Keratinocyte (primary cell): ENCODE data around the gene PTPN4. TPM values are rescaled to one million over a fixed set of nuclear protein-coding genes. Genes with fewer than 3 reads are reported as not detected.

Experiments
- DNase-seq: peaks from one replicate; pipeline ENCODE4 v3.0.0-alpha.2; 2011; ENCODE audit warnings: low read depth, missing footprints, low spot score
- FAIRE-seq: peaks from 2 replicates; lab custom pipeline; 2011; peaks lifted over from hg19 to GRCh38; lab: Jason Lieb, UNC
- H2AFZ ChIP-seq: 2 replicates; pipeline ENCODE4 v1.6.0; 2012; ENCODE audit warnings: low read length, control low read depth, inconsistent platforms; ENCODE audit not compliant: control insufficient read depth
- H3K27ac ChIP-seq: 2 replicates; pipeline ENCODE4 v1.5.1; 2011; ENCODE audit warnings: low read length; ENCODE audit not compliant: control insufficient read depth, insufficient read depth
- H3K27me3 ChIP-seq: 3 replicates; pipeline ENCODE4 v1.6.0; 2011; ENCODE audit warnings: low read length; ENCODE audit not compliant: control insufficient read depth, insufficient read depth; ENCODE audit errors: extremely low read depth
- H3K36me3 ChIP-seq, 2 experiments: 2 replicates in 1 of 2; 3 replicates in 1 of 2; pipeline ENCODE4 v1.5.1; 2011; ENCODE audit warnings: low read length in 2 of 2, mild to moderate bottlenecking in 1 of 2; ENCODE audit not compliant: control insufficient read depth in 2 of 2, insufficient read depth in 2 of 2; ENCODE audit errors: extremely low read depth in 1 of 2
- H3K4me1 ChIP-seq: 3 replicates; pipeline ENCODE4 v1.5.1; 2011; ENCODE audit warnings: low read length; ENCODE audit not compliant: control insufficient read depth, insufficient read depth; ENCODE audit errors: extremely low read depth
- H3K4me2 ChIP-seq: 3 replicates; pipeline ENCODE4 v1.6.0; 2011; ENCODE audit warnings: low read depth, low read length; ENCODE audit not compliant: control insufficient read depth, insufficient read depth; ENCODE audit errors: extremely low read depth
- H3K4me3 ChIP-seq, 3 experiments: fragments of 200-600 bp in 1 of 3; sonication (generic) in 1 of 3; 2 replicates in 2 of 3; 3 replicates in 1 of 3; pipeline ENCODE4 v1.5.1; 2011 to 2016; ENCODE audit warnings: low read length in 3 of 3, mild to moderate bottlenecking in 3 of 3, control low read depth in 2 of 3, inconsistent platforms in 1 of 3, low read depth in 1 of 3, mixed read lengths in 1 of 3, mixed run types in 1 of 3, moderate library complexity in 1 of 3; ENCODE audit not compliant: control insufficient read depth in 2 of 3, insufficient read depth in 2 of 3; ENCODE audit errors: extremely low read depth in 1 of 3
- H3K79me2 ChIP-seq: 2 replicates; pipeline ENCODE4 v1.6.0; 2012; ENCODE audit warnings: low read length; ENCODE audit not compliant: control insufficient read depth, insufficient read depth
- H3K9ac ChIP-seq: 3 replicates; pipeline ENCODE4 v1.6.0; 2011; ENCODE audit warnings: low read length; ENCODE audit not compliant: control insufficient read depth, insufficient read depth; ENCODE audit errors: extremely low read depth
- H3K9me1 ChIP-seq: 3 replicates; pipeline ENCODE4 v1.6.0; 2011; ENCODE audit warnings: low read length; ENCODE audit not compliant: control insufficient read depth, insufficient read depth; ENCODE audit errors: extremely low read depth
- H3K9me3 ChIP-seq: 2 replicates; pipeline ENCODE4 v1.5.1; 2012; ENCODE audit warnings: low read depth, low read length; ENCODE audit not compliant: control insufficient read depth
- H4K20me1 ChIP-seq: 3 replicates; pipeline ENCODE4 v1.6.0; 2011; ENCODE audit warnings: low read length; ENCODE audit not compliant: control insufficient read depth, insufficient read depth; ENCODE audit errors: extremely low read depth
- EZH2 ChIP-seq: IDR thresholded peaks from one replicate; pipeline ENCODE4 v1.6.1; 2012; ENCODE audit warnings: inconsistent platforms, mild to moderate bottlenecking, low read length, moderate library complexity
- dilution Hi-C: fragments of 300-500 bp; cut with MboI; formaldehyde crosslinking; loops from one replicate; pipeline ENCODE4 v1.7.0; 2020; ENCODE audit warnings: low sequenced_read_pairs; ENCODE audit not compliant: extremely low pct_ligation_motif_present
- polyA plus RNA-seq, 5 experiments: library from polyadenylated mRNA; depleted of rRNA in 3 of 5; stranded (reverse) in 3 of 5; stranded (forward) in 1 of 5; unstranded in 1 of 5; fragments of >200 nt; gene quantifications; 1 replicate in 1 of 5; 2 replicates in 3 of 5; 3 replicates in 1 of 5; pipeline versions ENCODE4 v1.2.1 to v1.2.3, GENCODE V29; 2011 to 2012; ENCODE audit warnings: missing spikeins in 2 of 5, low read depth in 1 of 5, low replicate concordance in 1 of 5
- TF ChIP-seq, protein P1 (sequence below), 3 experiments: IDR thresholded peaks in 1 of 3; conservative IDR thresholded peaks in 1 of 3; optimal IDR thresholded peaks in 1 of 3; 2 replicates in 2 of 3; 3 replicates in 1 of 3; pipeline versions ENCODE3 to v1.5.1; 2011; ENCODE audit warnings: low read length in 3 of 3, mild to moderate bottlenecking in 3 of 3, moderate library complexity in 2 of 3, control low read depth in 1 of 3, inconsistent platforms in 1 of 3; ENCODE audit not compliant: insufficient read depth in 2 of 3; ENCODE audit errors: extremely low read depth in 1 of 3

The PTPN4 gene
- polyA plus RNA-seq, 1 donor (not counting 4 experiments of a cell fraction or from before 2014, with no cell fraction given) = 20.6 TPM

DNA sequence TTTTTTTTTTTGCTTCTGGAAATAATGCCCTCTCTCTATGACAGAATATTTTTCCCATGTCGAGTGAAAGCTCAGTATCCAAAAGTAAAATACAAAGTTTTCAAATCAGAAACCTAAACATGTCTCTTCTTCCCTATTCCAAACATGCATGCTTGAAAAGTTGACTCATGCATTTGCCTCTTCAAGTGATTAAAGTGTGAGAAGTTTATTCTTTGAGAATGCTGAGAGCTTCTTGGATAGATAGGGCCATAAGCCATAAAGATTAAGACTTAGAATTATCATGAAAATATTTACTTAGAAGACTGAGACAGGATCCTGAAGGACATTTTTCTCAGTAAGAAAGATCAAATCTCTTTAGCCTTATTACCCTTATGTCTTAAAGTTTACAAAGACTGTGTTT lies 154.5 kb downstream of the PTPN4 start:
- Histone ChIP-seq H2AFZ (no peak overlapping the region), H3K79me2 (no peaks in the 10 kb centered on the region), H3K4me3 (no peak overlapping the region), H3K9ac (no peak overlapping the region), H3K4me1 (no peaks in the 10 kb centered on the region), H3K36me3 (no peaks in the 10 kb centered on the region), H3K27ac (no peak overlapping the region), H3K9me3 (no peaks in the 10 kb centered on the region), H4K20me1 (no peaks in the 10 kb centered on the region), H3K4me2 (no peak overlapping the region), H3K27me3 (no peaks in the 10 kb centered on the region), H3K9me1 (no peaks in the 10 kb centered on the region)
- DNase-seq (no peak), FAIRE-seq (no peak)
- no peak for TF ChIP-seq EZH2
- TF ChIP-seq, protein P1, sequence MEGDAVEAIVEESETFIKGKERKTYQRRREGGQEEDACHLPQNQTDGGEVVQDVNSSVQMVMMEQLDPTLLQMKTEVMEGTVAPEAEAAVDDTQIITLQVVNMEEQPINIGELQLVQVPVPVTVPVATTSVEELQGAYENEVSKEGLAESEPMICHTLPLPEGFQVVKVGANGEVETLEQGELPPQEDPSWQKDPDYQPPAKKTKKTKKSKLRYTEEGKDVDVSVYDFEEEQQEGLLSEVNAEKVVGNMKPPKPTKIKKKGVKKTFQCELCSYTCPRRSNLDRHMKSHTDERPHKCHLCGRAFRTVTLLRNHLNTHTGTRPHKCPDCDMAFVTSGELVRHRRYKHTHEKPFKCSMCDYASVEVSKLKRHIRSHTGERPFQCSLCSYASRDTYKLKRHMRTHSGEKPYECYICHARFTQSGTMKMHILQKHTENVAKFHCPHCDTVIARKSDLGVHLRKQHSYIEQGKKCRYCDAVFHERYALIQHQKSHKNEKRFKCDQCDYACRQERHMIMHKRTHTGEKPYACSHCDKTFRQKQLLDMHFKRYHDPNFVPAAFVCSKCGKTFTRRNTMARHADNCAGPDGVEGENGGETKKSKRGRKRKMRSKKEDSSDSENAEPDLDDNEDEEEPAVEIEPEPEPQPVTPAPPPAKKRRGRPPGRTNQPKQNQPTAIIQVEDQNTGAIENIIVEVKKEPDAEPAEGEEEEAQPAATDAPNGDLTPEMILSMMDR (optimal IDR thresholded peaks at IDR 0.05 in 1 of 3, IDR thresholded peaks at IDR 0.05 in 1 of 3, conservative IDR thresholded peaks at IDR 0.05 in 1 of 3; ENCODE audit: extremely low read depth in 1 of 3, insufficient read depth in 2 of 3, low read length in 3 of 3) = no peak
- dilution Hi-C loops = no loop called here

DNA sequence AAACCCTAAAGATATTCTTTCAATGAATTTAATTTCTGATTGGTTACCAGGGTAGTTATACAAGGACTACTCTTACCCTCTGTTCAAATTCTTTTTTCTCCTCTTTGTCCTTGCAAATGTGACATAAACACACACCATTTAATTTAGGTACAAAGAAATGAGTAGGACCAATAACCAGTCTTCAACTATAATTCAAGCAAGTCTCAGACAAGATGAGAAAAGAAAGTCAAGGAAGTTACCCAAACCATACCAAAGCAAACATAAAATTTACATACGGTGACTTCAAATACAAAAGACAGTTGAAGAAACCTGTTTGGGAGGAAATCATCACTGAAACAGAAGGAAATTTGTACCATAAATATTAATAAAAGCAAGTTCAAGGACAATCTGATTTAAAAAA lies 162.1 kb downstream of the PTPN4 start:
- TF ChIP-seq, protein P1 (optimal IDR thresholded peaks at IDR 0.05 in 1 of 3, IDR thresholded peaks at IDR 0.05 in 1 of 3, conservative IDR thresholded peaks at IDR 0.05 in 1 of 3; ENCODE audit: extremely low read depth in 1 of 3, insufficient read depth in 2 of 3, low read length in 3 of 3) = no peak
- TF ChIP-seq EZH2 = no peak
- no peaks in the 10 kb centered on the region for H3K27me3 ChIP-seq
- no peak overlapping the region for H2AFZ ChIP-seq
- FAIRE-seq (peak; percentile 32), DNase-seq (no peak)
- H3K27ac ChIP-seq = no peak overlapping the region
- H3K9me3 ChIP-seq = no peaks in the 10 kb centered on the region
- H3K9ac ChIP-seq = no peak overlapping the region
- no peaks in the 10 kb centered on the region for H3K9me1 ChIP-seq
- dilution Hi-C loops = no loop called here
- no peaks in the 10 kb centered on the region for H3K4me1 ChIP-seq
- H4K20me1 ChIP-seq = no peaks in the 10 kb centered on the region
- no peaks in the 10 kb centered on the region for H3K36me3 ChIP-seq
- H3K4me2 ChIP-seq = no peak overlapping the region
- no peak overlapping the region for H3K4me3 ChIP-seq
- H3K79me2 ChIP-seq = no peaks in the 10 kb centered on the region
